Gastroesophageal sphincter (tissue), 3 donors: ENCODE results near the gene GIPR.

Source experiments
- EP300 ChIP-seq: sonication (generic); formaldehyde crosslinking; IDR thresholded peaks from one replicate; pipeline ENCODE4 v1.6.1; 2017; ENCODE audit warnings: antibody characterized with exemption, mild to moderate bottlenecking
- POLR2A ChIP-seq, 2 donors: fragments of 450-650 bp; IDR thresholded peaks; one replicate each; pipeline ENCODE4 v1.6.1; 2017; ENCODE audit warnings: antibody characterized with exemption in 2 of 2, mild to moderate bottlenecking in 2 of 2, moderate library complexity in 1 of 2
- POLR2AphosphoS5 ChIP-seq: sonication (generic); formaldehyde crosslinking; IDR thresholded peaks from one replicate; pipeline ENCODE4 v1.6.1; 2017; ENCODE audit warnings: antibody characterized with exemption
- TF ChIP-seq, protein P1 (sequence below), 4 experiments: fragments of 200-600 bp in 2 of 4; fragments of 450-650 bp in 2 of 4; sonication (generic) in 1 of 4; IDR thresholded peaks; one replicate each; pipeline ENCODE4 v1.5.1; 2017 to 2019; ENCODE audit warnings: antibody characterized with exemption in 4 of 4, mild to moderate bottlenecking in 2 of 4, moderate library complexity in 2 of 4

DNA sequence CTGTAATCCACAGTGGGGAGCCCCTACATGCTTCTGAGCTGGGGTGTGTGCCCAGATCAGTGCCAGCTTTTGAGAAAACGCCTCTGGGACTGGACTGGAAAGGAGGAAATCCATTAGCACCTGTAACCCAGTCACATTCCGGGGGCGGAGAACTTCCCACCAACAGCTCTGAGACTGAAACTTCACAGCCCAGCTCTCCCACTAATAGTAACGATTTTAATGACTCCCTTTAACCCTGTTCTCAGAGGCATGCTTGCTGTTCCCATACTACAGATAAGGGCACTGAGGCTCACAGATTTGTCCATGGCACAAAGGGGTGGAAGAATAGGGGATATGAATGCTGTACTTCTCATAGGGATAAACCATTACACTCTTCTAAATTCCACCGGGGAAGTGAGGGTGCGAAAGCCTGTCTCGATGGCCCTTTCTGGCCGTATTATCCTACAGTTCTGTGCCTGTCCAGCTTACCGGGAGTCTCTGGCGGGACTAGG lies 61.8 kb downstream of the GIPR start:
- TF ChIP-seq, protein P1, sequence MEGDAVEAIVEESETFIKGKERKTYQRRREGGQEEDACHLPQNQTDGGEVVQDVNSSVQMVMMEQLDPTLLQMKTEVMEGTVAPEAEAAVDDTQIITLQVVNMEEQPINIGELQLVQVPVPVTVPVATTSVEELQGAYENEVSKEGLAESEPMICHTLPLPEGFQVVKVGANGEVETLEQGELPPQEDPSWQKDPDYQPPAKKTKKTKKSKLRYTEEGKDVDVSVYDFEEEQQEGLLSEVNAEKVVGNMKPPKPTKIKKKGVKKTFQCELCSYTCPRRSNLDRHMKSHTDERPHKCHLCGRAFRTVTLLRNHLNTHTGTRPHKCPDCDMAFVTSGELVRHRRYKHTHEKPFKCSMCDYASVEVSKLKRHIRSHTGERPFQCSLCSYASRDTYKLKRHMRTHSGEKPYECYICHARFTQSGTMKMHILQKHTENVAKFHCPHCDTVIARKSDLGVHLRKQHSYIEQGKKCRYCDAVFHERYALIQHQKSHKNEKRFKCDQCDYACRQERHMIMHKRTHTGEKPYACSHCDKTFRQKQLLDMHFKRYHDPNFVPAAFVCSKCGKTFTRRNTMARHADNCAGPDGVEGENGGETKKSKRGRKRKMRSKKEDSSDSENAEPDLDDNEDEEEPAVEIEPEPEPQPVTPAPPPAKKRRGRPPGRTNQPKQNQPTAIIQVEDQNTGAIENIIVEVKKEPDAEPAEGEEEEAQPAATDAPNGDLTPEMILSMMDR (IDR thresholded peaks at IDR 0.05) = no peak
- TF ChIP-seq POLR2A (IDR thresholded peaks at IDR 0.05) (no peak), POLR2AphosphoS5 (no peak), EP300 (no peak)
